Fibroblast of mammary gland (primary cell): ENCODE results near the gene SPPL3.

Experiments used
- DNase-seq: peaks from one replicate; pipeline ENCODE4 v3.0.0-alpha.2; 2010; ENCODE audit warnings: low read depth
- H3K4me3 ChIP-seq: 2 replicates; pipeline ENCODE4 v1.5.1; 2011; ENCODE audit warnings: low read depth, mild to moderate bottlenecking, low read length, moderate library complexity; ENCODE audit not compliant: control insufficient read depth
- CTCF ChIP-seq: conservative IDR thresholded peaks from 2 replicates; pipeline ENCODE4 v1.5.1; 2011; ENCODE audit warnings: low read depth, low read length, inconsistent platforms; ENCODE audit not compliant: control insufficient read depth, insufficient read depth

SPPL3 gene

GRCh38 chr12:120766566-120766965 is 137.6 kb downstream of the SPPL3 start:
- H3K4me3 ChIP-seq: no peak overlapping the region
- TF ChIP-seq CTCF: no peak
- no peak for DNase-seq

- DNase-seq: peak; percentile 25
- H3K4me3 ChIP-seq: no peak overlapping the region
- TF ChIP-seq CTCF: no peak
Observed at GRCh38 chr12:120764816-120765215, 139.3 kb downstream of the SPPL3 start.

DNA sequence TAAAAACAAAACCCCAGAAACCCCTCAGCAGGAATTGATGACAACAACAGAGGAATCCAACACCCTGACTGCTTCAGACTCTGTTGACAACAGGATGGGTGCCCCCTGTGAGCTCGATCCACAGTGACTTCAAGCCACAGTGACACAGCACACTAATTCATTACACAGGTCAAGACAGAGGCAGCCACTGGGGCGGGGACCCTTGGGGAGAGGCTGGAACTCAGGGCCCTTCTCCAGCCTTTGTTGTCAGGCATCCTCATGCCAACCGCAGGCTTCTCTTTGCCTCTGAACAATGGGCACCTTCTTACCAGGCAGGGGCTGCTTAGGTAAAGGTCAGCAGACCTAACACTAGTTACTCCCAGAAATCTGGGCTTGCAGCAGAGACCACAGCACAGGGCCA is 140.9 kb downstream of the SPPL3 start:
- TF ChIP-seq CTCF: no peak
- H3K4me3 ChIP-seq: no peak overlapping the region
- no peak for DNase-seq

DNA sequence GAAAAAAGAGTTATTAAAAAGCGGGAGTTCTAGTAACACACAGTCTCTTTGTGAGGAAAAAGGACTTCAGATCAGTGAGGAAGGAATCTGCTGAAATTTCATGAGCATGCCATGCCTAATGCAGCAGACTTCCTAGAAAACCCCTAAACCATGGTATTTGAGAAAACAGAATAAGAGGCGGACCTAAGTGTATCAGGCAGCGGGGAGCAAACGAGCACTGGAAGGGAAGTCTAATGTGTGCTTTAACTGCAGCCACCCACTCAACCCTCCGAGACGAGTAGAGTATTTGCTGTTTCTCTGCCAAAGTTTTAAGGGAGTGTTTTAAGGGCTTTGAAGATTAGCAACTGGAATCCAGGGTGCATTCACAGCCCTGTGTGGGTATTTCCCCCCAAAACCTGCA is 142.1 kb downstream of the SPPL3 start:
- DNase-seq: peak; percentile 27
- H3K4me3 ChIP-seq: no peak overlapping the region
- no peak for TF ChIP-seq CTCF

DNA sequence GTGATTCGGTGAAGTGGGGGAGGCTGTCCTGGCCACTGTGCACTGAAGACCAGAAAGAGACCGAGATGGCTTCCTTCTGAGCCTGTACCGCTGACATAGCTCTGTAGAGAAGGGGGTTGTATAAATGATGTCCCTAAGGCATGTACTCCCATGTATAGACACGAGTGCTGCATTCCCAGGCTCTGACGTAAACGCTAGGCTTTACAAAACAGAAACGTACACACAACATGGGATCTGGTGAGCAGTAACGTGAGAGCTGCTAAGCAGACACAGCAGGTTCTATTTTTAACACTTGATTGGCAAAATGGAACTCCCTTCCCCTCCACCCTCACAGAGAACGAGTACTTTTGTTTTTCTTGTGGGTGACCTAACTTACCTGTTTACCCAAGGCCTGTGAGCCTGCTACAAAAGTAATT is 142.6 kb downstream of the SPPL3 start:
- peak; percentile 86 for DNase-seq
- H3K4me3 ChIP-seq: no peak overlapping the region
- TF ChIP-seq CTCF: no peak

- no peak for TF ChIP-seq CTCF
- no peak for DNase-seq
- H3K4me3 ChIP-seq: no peak overlapping the region
Observed at GRCh38 chr12:120760349-120761254, 143.6 kb downstream of the SPPL3 start.
